Measurements from ENCODE around the gene TBP. TPM values are rescaled to one million over a fixed set of nuclear protein-coding genes. Genes with fewer than 3 reads are reported as not detected.

TBP gene
- total RNA-seq, 4 donors from 2014 or later: 7.5 to 17.7 (median 12.3) TPM

DNA sequence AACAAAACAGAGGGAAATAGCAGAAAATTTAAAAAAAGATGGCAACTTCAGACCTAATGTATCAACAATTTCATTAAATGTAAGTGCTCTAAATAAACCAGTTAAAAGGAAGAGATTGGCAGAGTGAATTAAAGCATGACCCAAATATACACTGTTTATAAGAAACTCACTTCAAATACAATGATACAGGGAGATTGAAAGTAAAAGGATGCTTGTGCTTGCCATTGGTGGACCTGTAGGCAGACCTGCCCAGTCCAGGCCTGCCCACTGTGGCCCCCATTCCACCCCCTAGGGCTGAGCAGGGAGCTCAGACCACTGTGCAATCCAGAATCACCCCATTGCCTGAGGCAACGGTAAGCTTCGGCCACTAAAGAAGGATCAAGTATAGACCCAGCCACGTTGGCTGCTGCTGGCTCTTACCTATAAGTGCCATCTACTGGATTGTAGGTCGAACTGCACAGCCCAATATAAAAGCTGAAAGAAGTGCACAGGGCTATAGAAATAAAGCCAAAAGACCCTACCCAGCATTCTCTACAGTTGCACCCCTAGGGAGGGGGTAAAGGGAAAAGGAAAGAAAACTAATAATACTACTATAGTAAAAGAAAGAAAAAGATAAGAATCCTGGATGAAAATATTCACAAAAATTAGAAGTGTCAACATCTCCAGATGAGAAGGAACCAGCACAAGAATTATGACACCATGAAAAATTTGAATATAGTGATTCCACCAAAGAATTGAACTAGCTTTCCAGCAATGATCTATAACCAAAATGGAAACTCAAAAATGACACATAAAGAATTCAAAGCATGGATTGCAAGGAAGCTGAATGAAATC is 37.2 kb upstream of the TBP start:
- Histone ChIP-seq H3K4me3 (no peak overlapping the region), H3K36me3 (no peaks in the 10 kb centered on the region), H3K27ac (no peak overlapping the region), H3K9me3 (no peaks in the 10 kb centered on the region), H3K27me3 (peaks cover 6% of the 10 kb centered on the region), H3K4me1 (peaks cover 0 to 3% (median 0%) of the 10 kb centered on the region in 4 donors)
- in situ Hi-C loops (cut with MboI; ENCODE audit: low pct_ligation_motif_present in 1 of 4, low pct_unique_long_range_greater_than_20kb in 1 of 4, low sequenced_read_pairs in 3 of 4) (loop anchor here in 2 of 4 donors (10.0 kb wide), 3 partner anchors 682 to 722 kb away; no protein-coding TSS in a partner anchor), intact Hi-C loops (cut with DNase I; ENCODE audit: low total_unique reads) (no loop called here)
- DNase-seq: peak; percentile 41
- WGBS, 2 donors (ENCODE audit: low coverage in 1 of 2): 0% methylated on average over 4 of the region's 4 CpGs; no CpG with 5 or more reads in 1 of the 2 donors
- TF ChIP-seq CTCF (IDR thresholded peaks at IDR 0.05): peak; percentile 67 to 78 (median 72)
- no peak for TF ChIP-seq POLR2AphosphoS5 (IDR thresholded peaks at IDR 0.05)

- intact Hi-C loops (cut with DNase I; ENCODE audit: low total_unique reads): loop anchor here (10.0 kb wide), 1 partner anchor 728 kb away; no protein-coding TSS in a partner anchor
- in situ Hi-C loops (cut with MboI; ENCODE audit: low pct_ligation_motif_present in 1 of 4, low pct_unique_long_range_greater_than_20kb in 1 of 4, low sequenced_read_pairs in 3 of 4): loop anchor here in 2 of 4 donors (10.0 kb wide), 2 partner anchors 698 to 1628 kb away; no protein-coding TSS in a partner anchor
- DNase-seq: no peak
- no peak for TF ChIP-seq POLR2AphosphoS5 (IDR thresholded peaks at IDR 0.05)
- Histone ChIP-seq H3K9me3 (no peaks in the 10 kb centered on the region), H3K27ac (no peak overlapping the region), H3K36me3 (no peaks in the 10 kb centered on the region), H3K4me1 (no peaks in the 10 kb centered on the region), H3K4me3 (no peak overlapping the region), H3K27me3 (peaks cover 6% of the 10 kb centered on the region)
- WGBS, 2 donors (ENCODE audit: low coverage in 1 of 2): 60 to 79% methylated on average over 3 to 10 of the region's 10 CpGs
These were observed 31.5 kb upstream of the TBP start for GRCh38 chr6:170522565-170523183.

- in situ Hi-C loops (cut with MboI; ENCODE audit: low pct_ligation_motif_present in 1 of 4, low pct_unique_long_range_greater_than_20kb in 1 of 4, low sequenced_read_pairs in 3 of 4): loop anchor here in 2 of 4 donors (10.0 kb wide), 2 partner anchors 699 to 1629 kb away; no protein-coding TSS in a partner anchor
These were observed 30.7 kb upstream of the TBP start for GRCh38 chr6:170523256-170524171.

GRCh38 chr6:170524172-170524502 is 30.0 kb upstream of the TBP start:
- TF ChIP-seq POLR2A (IDR thresholded peaks at IDR 0.05) (no peak), EP300 (IDR thresholded peaks at IDR 0.05; ENCODE audit: low read depth) (no peak), POLR2AphosphoS5 (IDR thresholded peaks at IDR 0.05) (no peak), CTCF (IDR thresholded peaks at IDR 0.05) (no peak)
- WGBS, 2 donors (ENCODE audit: low coverage in 1 of 2): 79% methylated on average over 5 of the region's 5 CpGs; no CpG with 5 or more reads in 1 of the 2 donors
- Histone ChIP-seq H3K4me3 (no peak overlapping the region), H3K9me3 (no peaks in the 10 kb centered on the region), H3K27ac (no peak overlapping the region), H3K4me1 (no peaks in the 10 kb centered on the region), H3K27me3 (no peaks in the 10 kb centered on the region), H3K36me3 (no peaks in the 10 kb centered on the region)
- no peak for DNase-seq
- intact Hi-C loops (cut with DNase I; ENCODE audit: low total_unique reads) (loop anchor here (10.0 kb wide), 1 partner anchor 729 kb away; no protein-coding TSS in a partner anchor), in situ Hi-C loops (cut with MboI; ENCODE audit: low pct_ligation_motif_present in 1 of 4, low pct_unique_long_range_greater_than_20kb in 1 of 4, low sequenced_read_pairs in 3 of 4) (loop anchor here in 2 of 4 donors (10.0 kb wide), 2 partner anchors 699 to 1629 kb away; no protein-coding TSS in a partner anchor)

More at GRCh38 chr6:170523256-170524171, 30.7 kb upstream of the TBP start:
- no peak for TF ChIP-seq POLR2AphosphoS5 (IDR thresholded peaks at IDR 0.05)
- no peak for TF ChIP-seq POLR2A (IDR thresholded peaks at IDR 0.05)
- no peak for TF ChIP-seq CTCF (IDR thresholded peaks at IDR 0.05)
- no peak for TF ChIP-seq EP300 (IDR thresholded peaks at IDR 0.05; ENCODE audit: low read depth)
- DNase-seq: no peak
- 62% methylated on average over 8 to 9 of the region's 9 CpGs for WGBS, 2 donors (ENCODE audit: low coverage in 1 of 2)
- Histone ChIP-seq H3K9me3 (no peaks in the 10 kb centered on the region), H3K4me3 (no peak overlapping the region), H3K27ac (no peak overlapping the region), H3K4me1 (no peaks in the 10 kb centered on the region), H3K36me3 (no peaks in the 10 kb centered on the region), H3K27me3 (no peaks in the 10 kb centered on the region)
- intact Hi-C loops (cut with DNase I; ENCODE audit: low total_unique reads): loop anchor here (10.0 kb wide), 1 partner anchor 729 kb away; no protein-coding TSS in a partner anchor

Measured in transverse colon (tissue), 4 donors.